Neural cell (in vitro differentiated cells): ENCODE measurements around the gene KAT8. TPM values are rescaled to one million over a fixed set of nuclear protein-coding genes. Genes with fewer than 3 reads are reported as not detected.

Experiments used
- H2AFZ ChIP-seq: fragments of 200-600, 300-800 bp; sonication (generic), shearing (Covaris generic); 2 replicates; pipeline ENCODE4 v1.6.0; 2014; ENCODE audit warnings: low read depth, mild to moderate bottlenecking, antibody characterized with exemption, low read length, moderate library complexity
- H3F3A ChIP-seq: fragments of 200-600 bp; shearing (Covaris generic); 2 replicates; pipeline ENCODE4 v1.6.1; 2016; ENCODE audit warnings: mild to moderate bottlenecking, moderate library complexity, mixed read lengths, antibody characterized with exemption, low read length; ENCODE audit not compliant: insufficient read depth, poor library complexity, severe bottlenecking
- H3K27ac ChIP-seq: fragments of 200-600, 300-800 bp; sonication (generic), shearing (Covaris generic); 2 replicates; pipeline ENCODE4 v1.5.1; 2014; ENCODE audit warnings: mild to moderate bottlenecking, low read length, moderate library complexity
- H3K27me3 ChIP-seq: fragments of 300-800, 200-600 bp; sonication (generic), shearing (Covaris generic); 2 replicates; pipeline ENCODE4 v1.6.0; 2014; ENCODE audit warnings: mild to moderate bottlenecking, low read depth, low read length, moderate library complexity; ENCODE audit not compliant: insufficient read depth
- H3K36me3 ChIP-seq: fragments of 300-800, 200-600 bp; sonication (generic), shearing (Covaris generic); 2 replicates; pipeline ENCODE4 v1.5.1; 2014; ENCODE audit warnings: mild to moderate bottlenecking, antibody characterized with exemption, low read length, moderate library complexity; ENCODE audit not compliant: insufficient read depth
- H3K4me2 ChIP-seq: fragments of 300-800, 200-600 bp; sonication (generic), shearing (Covaris generic); 2 replicates; pipeline ENCODE4 v1.6.0; 2014; ENCODE audit warnings: mild to moderate bottlenecking, low read length
- H3K4me3 ChIP-seq: fragments of 300-800, 200-600 bp; sonication (generic), shearing (Covaris generic); 2 replicates; pipeline ENCODE4 v1.5.1; 2014; ENCODE audit warnings: mild to moderate bottlenecking, low read length, moderate library complexity
- H3K79me2 ChIP-seq: fragments of 200-600 bp; shearing (Covaris generic); replicated peaks from 2 replicates; pipeline ENCODE4 v1.6.0; 2014; ENCODE audit warnings: mild to moderate bottlenecking, low read length, moderate library complexity; ENCODE audit not compliant: insufficient read depth
- H3K9ac ChIP-seq: fragments of 300-800, 200-600 bp; sonication (generic), shearing (Covaris generic); 2 replicates; pipeline ENCODE4 v1.6.1; 2016; ENCODE audit warnings: mild to moderate bottlenecking, low read length, mixed read lengths
- H3K9me2 ChIP-seq: fragments of 200-600 bp; shearing (Covaris generic); 2 replicates; pipeline ENCODE4 v1.6.1; 2016; ENCODE audit warnings: mild to moderate bottlenecking, low read length, mixed read lengths; ENCODE audit not compliant: insufficient read depth
- H3K9me3 ChIP-seq: fragments of 200-600, 300-800 bp; sonication (generic), shearing (Covaris generic); 2 replicates; pipeline ENCODE4 v1.6.1; 2016; ENCODE audit warnings: mild to moderate bottlenecking, mixed run types, low read length, moderate library complexity, mixed read lengths
- H4K20me1 ChIP-seq: fragments of 200-600 bp; shearing (Covaris generic); 2 replicates; pipeline ENCODE4 v1.6.1; 2016; ENCODE audit warnings: mild to moderate bottlenecking, mixed run types; ENCODE audit not compliant: insufficient read depth
- CTCF ChIP-seq: fragments of 450-650 bp; IDR thresholded peaks from 2 replicates; pipeline ENCODE4 v1.5.1; 2014; ENCODE audit warnings: antibody characterized with exemption, mild to moderate bottlenecking, moderate library complexity; ENCODE audit not compliant: poor library complexity, severe bottlenecking
- EP300 ChIP-seq: fragments of 450-650 bp; conservative IDR thresholded peaks from 2 replicates; pipeline ENCODE4 v1.6.1; 2014; ENCODE audit warnings: antibody characterized with exemption, mild to moderate bottlenecking, moderate library complexity; ENCODE audit not compliant: poor library complexity, severe bottlenecking
- EZH2 ChIP-seq: fragments of 200-600, 300-800 bp; shearing (Covaris generic), sonication (generic); IDR thresholded peaks from 2 replicates; pipeline ENCODE4 v1.6.1; 2014; ENCODE audit warnings: antibody characterized with exemption, low read length, borderline replicate concordance, mild to moderate bottlenecking; ENCODE audit not compliant: insufficient read depth, poor library complexity, severe bottlenecking
- MXI1 ChIP-seq: fragments of 450-650 bp; conservative IDR thresholded peaks from 2 replicates; pipeline ENCODE4 v1.6.1; 2014; ENCODE audit warnings: antibody characterized with exemption, mild to moderate bottlenecking; ENCODE audit not compliant: poor library complexity, severe bottlenecking
- POLR2AphosphoS5 ChIP-seq: IDR thresholded peaks from 2 replicates; pipeline ENCODE4 v1.6.1; 2012
- RAD21 ChIP-seq: fragments of 450-650 bp; conservative IDR thresholded peaks from 2 replicates; pipeline ENCODE4 v1.6.1; 2014; ENCODE audit warnings: antibody characterized with exemption, mild to moderate bottlenecking, moderate library complexity
- REST ChIP-seq: IDR thresholded peaks from 2 replicates; pipeline ENCODE4 v1.6.1; 2012; ENCODE audit warnings: borderline replicate concordance
- SMC3 ChIP-seq: fragments of 450-650 bp; conservative IDR thresholded peaks from 2 replicates; pipeline ENCODE4 v1.6.1; 2014; ENCODE audit warnings: antibody characterized with exemption, mild to moderate bottlenecking, moderate library complexity; ENCODE audit not compliant: poor library complexity
- TAF1 ChIP-seq: IDR thresholded peaks from 2 replicates; pipeline ENCODE4 v1.6.1; 2012; ENCODE audit warnings: low read depth
- polyA plus RNA-seq: library from polyadenylated mRNA; depleted of rRNA; stranded (reverse); fragments of >200 nt; gene quantifications from 2 replicates; pipeline ENCODE4 v1.2.3, GENCODE V29; 2014

Gene KAT8
- polyA plus RNA-seq, 1 donor from 2014 or later, result 98.0 TPM

GRCh38 chr16:31093132-31093703 is 24.2 kb upstream of the KAT8 start:
- Histone ChIP-seq H3K4me2 (peak overlapping the region; percentile 87), H3K27ac (peak overlapping the region; percentile 90), H3K36me3 (no peaks in the 10 kb centered on the region), H3F3A (no peaks in the 10 kb centered on the region), H3K4me3 (peak overlapping the region; percentile 99), H2AFZ (no peak overlapping the region), H3K9me2 (no peaks in the 10 kb centered on the region), H3K9me3 (no peaks in the 10 kb centered on the region), H4K20me1 (no peaks in the 10 kb centered on the region), H3K9ac (peak overlapping the region; percentile 91), H3K79me2 (peaks cover 11% of the 10 kb centered on the region), H3K27me3 (no peaks in the 10 kb centered on the region)
- TF ChIP-seq RAD21, result no peak
- no peak for TF ChIP-seq TAF1
- TF ChIP-seq CTCF, result no peak
- no peak for TF ChIP-seq REST
- no peak for TF ChIP-seq POLR2AphosphoS5
- TF ChIP-seq EZH2, result no peak
- TF ChIP-seq SMC3, result no peak
- TF ChIP-seq EP300, result no peak
- no peak for TF ChIP-seq MXI1

- no peaks in the 10 kb centered on the region for H3K27me3 ChIP-seq
- TF ChIP-seq REST (no peak), SMC3 (no peak), EP300 (no peak), EZH2 (no peak), MXI1 (no peak), TAF1 (no peak), RAD21 (no peak), POLR2AphosphoS5 (no peak), CTCF (no peak)
- H3K4me2 ChIP-seq, result peak overlapping the region; percentile 87
- peak overlapping the region; percentile 75 for H2AFZ ChIP-seq
- peak overlapping the region; percentile 99 for H3K4me3 ChIP-seq
- no peaks in the 10 kb centered on the region for H3K9me2 ChIP-seq
- H3K27ac ChIP-seq, result peak overlapping the region; percentile 90
- H3F3A ChIP-seq, result no peaks in the 10 kb centered on the region
- H3K36me3 ChIP-seq, result no peaks in the 10 kb centered on the region
- peaks cover 11% of the 10 kb centered on the region for H3K79me2 ChIP-seq
- peak overlapping the region; percentile 91 for H3K9ac ChIP-seq
- H3K9me3 ChIP-seq, result no peaks in the 10 kb centered on the region
- H4K20me1 ChIP-seq, result no peaks in the 10 kb centered on the region
Measured at GRCh38 chr16:31094088-31094423, 23.4 kb upstream of the KAT8 start.
